Measurements from ENCODE around the gene CFAP20.

GRCh38 chr16:58126451-58126961, 2.7 kb downstream of the CFAP20 start:
- no peak for TF ChIP-seq CTCF (IDR thresholded peaks at IDR 0.05)
- no peak for TF ChIP-seq POLR2A (IDR thresholded peaks at IDR 0.05)

Data from suprapubic skin (tissue), 3 donors.